Lung (tissue), 12 donors: Measurements from ENCODE around the gene PRDM16. TPM values are rescaled to one million over a fixed set of nuclear protein-coding genes. Genes with fewer than 3 reads are reported as not detected.

ENCODE experiments used
- ATAC-seq: fragments of 200-7000 bp; cut with Tn5 transposase; one replicate; pipeline ENCODE4 v1.9.1; 2020; ENCODE audit warnings: moderate number of reproducible peaks; ENCODE audit not compliant: insufficient read depth, low FRiP score
- DNase-seq, 3 donors: peaks; one replicate each; pipeline ENCODE4 v3.0.0-alpha.2; 2013 to 2017
- H3K27ac ChIP-seq, 2 donors: one replicate each; pipeline ENCODE4 v1.5.1; 2013; ENCODE audit warnings: mild to moderate bottlenecking in 2 of 2, moderate library complexity in 2 of 2, control low read depth in 1 of 2, inconsistent platforms in 1 of 2, low read depth in 1 of 2, low read length in 1 of 2
- H3K27me3 ChIP-seq, 3 donors: one replicate each; pipeline ENCODE4 v1.5.1; 2013; ENCODE audit warnings: low read length in 2 of 3; ENCODE audit not compliant: control insufficient read depth in 3 of 3, insufficient read depth in 3 of 3
- H3K36me3 ChIP-seq, 4 donors: one replicate each; pipeline ENCODE4 v1.5.1; 2013; ENCODE audit warnings: low read length in 4 of 4, mild to moderate bottlenecking in 1 of 4, moderate library complexity in 1 of 4; ENCODE audit not compliant: control insufficient read depth in 4 of 4, insufficient read depth in 4 of 4
- H3K4me1 ChIP-seq, 5 donors: one replicate each; pipeline ENCODE4 v1.5.1; 2013; ENCODE audit warnings: low read length in 5 of 5, mild to moderate bottlenecking in 2 of 5, moderate library complexity in 1 of 5; ENCODE audit not compliant: control insufficient read depth in 5 of 5, insufficient read depth in 5 of 5
- H3K4me3 ChIP-seq: one replicate; pipeline ENCODE4 v1.5.1; 2013; ENCODE audit warnings: mild to moderate bottlenecking, control low read depth, moderate library complexity
- H3K9ac ChIP-seq, 2 donors: one replicate each; pipeline ENCODE4 v1.5.1; 2013; ENCODE audit warnings: low read length in 2 of 2, control low read depth in 1 of 2; ENCODE audit not compliant: insufficient read depth in 1 of 2
- H3K9me3 ChIP-seq, 4 donors: one replicate each; pipeline ENCODE4 v1.5.1; 2013; ENCODE audit warnings: low read length in 3 of 4, mild to moderate bottlenecking in 1 of 4, moderate library complexity in 1 of 4; ENCODE audit not compliant: control insufficient read depth in 4 of 4, insufficient read depth in 3 of 4
- CTCF ChIP-seq: IDR thresholded peaks from 2 replicates; pipeline ENCODE4 v1.5.1; 2012; ENCODE audit warnings: mild to moderate bottlenecking; ENCODE audit errors: control extremely low read depth, extremely low read depth
- WGBS, 2 donors: extraction: QIAGEN DNeasy Blood & Tissue Kit; methylation state at CpG; one replicate each; pipeline ENCODE4 v1.1.7; 2013; 5-methylcytosine and 5-hydroxymethylcytosine counted together
- polyA plus RNA-seq, 2 donors: library from polyadenylated mRNA; stranded (reverse); fragments of 200-250 nt; gene quantifications; one replicate each; pipeline ENCODE4 v1.2.1, GENCODE V29; 2013
- total RNA-seq, 2 donors: library from RNA; depleted of rRNA in 1 of 2; stranded (reverse); fragments of >200 nt in 1 of 2; gene quantifications; one replicate each; pipeline ENCODE4 v1.2.1, GENCODE V29; 2014 to 2021
- donor health status: control.
- donor health status: control.
- donor health status: Bipolar disorder and iron deficiency.
- donor health status: healthy.
- donor health status: DM: yes; HTN: yes; CAD: no.

PRDM16 gene
- total and polyA plus RNA-seq, 4 donors, result 2.4 to 36.5 (median 13.1) TPM

- 7 to 8% methylated on average over 67 to 82 of the region's 82 CpGs for WGBS, 2 donors
- no peak overlapping the region for H3K4me3 ChIP-seq
- no peaks in the 10 kb centered on the region for H3K36me3 ChIP-seq
- H3K9me3 ChIP-seq, result peaks cover 0 to 2% (median 0%) of the 10 kb centered on the region in 4 donors
- no peak for TF ChIP-seq CTCF
- H3K27me3 ChIP-seq, result peaks cover 0 to 41% (median 38%) of the 10 kb centered on the region in 3 donors
- H3K27ac ChIP-seq, result peak overlapping the region; percentile 61 to 71
- H3K9ac ChIP-seq, result peak overlapping the region in 1 of 2 donors; percentile 28
- DNase-seq, result peak in 2 of 3 donors; percentile 27 to 53
- peaks cover 0 to 38% (median 7%) of the 10 kb centered on the region in 5 donors for H3K4me1 ChIP-seq
- ATAC-seq, result no peak
Observed at GRCh38 chr1:3073489-3074296, 4.7 kb downstream of the PRDM16 start.

- Histone ChIP-seq H3K9ac (no peak overlapping the region), H3K4me1 (peaks cover 0 to 38% (median 7%) of the 10 kb centered on the region in 5 donors), H3K27ac (peak overlapping the region; percentile 61 to 71), H3K27me3 (peaks cover 0 to 46% (median 45%) of the 10 kb centered on the region in 3 donors), H3K9me3 (peaks cover 0 to 2% (median 0%) of the 10 kb centered on the region in 4 donors), H3K4me3 (no peak overlapping the region), H3K36me3 (no peaks in the 10 kb centered on the region)
- ATAC-seq, result no peak
- peak; percentile 43 to 63 (median 51) for DNase-seq
- 45 to 73% methylated on average over 13 of the region's 13 CpGs for WGBS, 2 donors
- TF ChIP-seq CTCF, result no peak
Observed at GRCh38 chr1:3074297-3074741, 5.3 kb downstream of the PRDM16 start.

- Histone ChIP-seq H3K27ac (peak overlapping the region; percentile 46 to 71), H3K4me1 (peaks cover 0 to 38% (median 7%) of the 10 kb centered on the region in 5 donors), H3K9ac (no peak overlapping the region), H3K27me3 (peaks cover 0 to 51% (median 48%) of the 10 kb centered on the region in 3 donors), H3K36me3 (no peaks in the 10 kb centered on the region), H3K9me3 (peaks cover 0 to 2% (median 0%) of the 10 kb centered on the region in 4 donors), H3K4me3 (no peak overlapping the region)
- no peak for ATAC-seq
- DNase-seq, result peak; percentile 51 to 73 (median 65)
- 65 to 80% methylated on average over 12 of the region's 12 CpGs for WGBS, 2 donors
- no peak for TF ChIP-seq CTCF
Observed at GRCh38 chr1:3074800-3075199, 5.8 kb downstream of the PRDM16 start.
